Endothelial cell of umbilical vein (primary cell): ENCODE measurements around the gene TRAPPC2B. TPM values are rescaled to one million over a fixed set of nuclear protein-coding genes. Genes with fewer than 3 reads are reported as not detected.

Experiments
- BruUV-seq: library from RNA; stranded (reverse); fragments of 400-500 nt; replicated peaks from 2 replicates; lab custom pipeline; 2021; lab: Mats Ljungman, UMichigan
- CTCF ChIA-PET: fragments of 300-600, 350-600 bp; sonication (Branson Sonifier 250); formaldehyde crosslinking; loops from one replicate; lab custom pipeline; 2021; ENCODE audit warnings: antibody characterized with exemption, inconsistent platforms; lab: Charles Lee
- POLR2A ChIA-PET: fragments of 300-600, 350-600 bp; sonication (Branson Sonifier 250); formaldehyde crosslinking; loops from one replicate; lab custom pipeline; 2021; ENCODE audit warnings: antibody characterized with exemption, inconsistent platforms; lab: Charles Lee
- DNase-seq: peaks from one replicate; pipeline ENCODE4 v3.0.0-alpha.2; 2011; ENCODE audit warnings: low read depth, low spot score
- FAIRE-seq: peaks from 2 replicates; lab custom pipeline; 2011; peaks lifted over from hg19 to GRCh38; lab: Jason Lieb, UNC
- H2AFZ ChIP-seq: 2 replicates; pipeline ENCODE4 v1.6.0; 2012; ENCODE audit warnings: low read depth, low read length, control low read depth, inconsistent platforms
- H3K27ac ChIP-seq: 2 replicates; pipeline ENCODE4 v1.5.1; 2011; ENCODE audit warnings: low read depth, mild to moderate bottlenecking, control low read depth, low read length, moderate library complexity; ENCODE audit not compliant: insufficient read depth
- H3K27me3 ChIP-seq, 2 experiments: 2 replicates each; pipeline versions ENCODE4 v1.6.0 to v1.6.1; 2011; ENCODE audit warnings: low read length in 2 of 2, mixed read lengths in 1 of 2; ENCODE audit not compliant: control insufficient read depth in 2 of 2, insufficient read depth in 2 of 2
- H3K36me3 ChIP-seq, 2 experiments: 2 replicates in 1 of 2; 3 replicates in 1 of 2; pipeline ENCODE4 v1.5.1; 2011; ENCODE audit warnings: low read length in 2 of 2, mild to moderate bottlenecking in 1 of 2, moderate library complexity in 1 of 2; ENCODE audit not compliant: control insufficient read depth in 2 of 2, insufficient read depth in 2 of 2; ENCODE audit errors: extremely low read depth in 1 of 2
- H3K4me1 ChIP-seq: 3 replicates; pipeline ENCODE4 v1.5.1; 2011; ENCODE audit warnings: mild to moderate bottlenecking, low read length; ENCODE audit not compliant: control insufficient read depth, insufficient read depth; ENCODE audit errors: extremely low read depth
- H3K4me2 ChIP-seq: 2 replicates; pipeline ENCODE4 v1.6.1; 2011; ENCODE audit warnings: low read length, control low read depth, mixed read lengths; ENCODE audit not compliant: insufficient read depth
- H3K4me3 ChIP-seq, 3 experiments: fragments of 200-600 bp in 1 of 3; sonication (generic), shearing (Covaris generic) in 1 of 3; replicated peaks in 1 of 3; 2 replicates each; pipeline ENCODE4 v1.5.1; 2011 to 2016; ENCODE audit warnings: control low read depth in 3 of 3, low read length in 3 of 3, mild to moderate bottlenecking in 2 of 3, inconsistent platforms in 1 of 3, low read depth in 1 of 3, moderate library complexity in 1 of 3; ENCODE audit not compliant: insufficient read depth in 1 of 3
- H3K79me2 ChIP-seq: 2 replicates; pipeline ENCODE4 v1.6.0; 2012; ENCODE audit warnings: low read length, inconsistent platforms; ENCODE audit not compliant: control insufficient read depth, insufficient read depth
- H3K9ac ChIP-seq: replicated peaks from 2 replicates; pipeline ENCODE3; 2011; ENCODE audit warnings: low read length, control low read depth; ENCODE audit not compliant: insufficient read depth; ENCODE audit errors: extremely low read depth
- H3K9me1 ChIP-seq: replicated peaks from 3 replicates; pipeline ENCODE4 v1.6.0; 2011; ENCODE audit warnings: mild to moderate bottlenecking, low read length; ENCODE audit not compliant: control insufficient read depth, insufficient read depth; ENCODE audit errors: extremely low read depth
- H3K9me3 ChIP-seq: replicated peaks from 2 replicates; pipeline ENCODE4 v1.5.1; 2012; ENCODE audit warnings: low read length, inconsistent platforms; ENCODE audit not compliant: control insufficient read depth, insufficient read depth
- H4K20me1 ChIP-seq: replicated peaks from 2 replicates; pipeline ENCODE3; 2011; ENCODE audit warnings: mild to moderate bottlenecking, low read length; ENCODE audit not compliant: control insufficient read depth, insufficient read depth; ENCODE audit errors: extremely low read depth
- EZH2 ChIP-seq: IDR thresholded peaks from 2 replicates; pipeline ENCODE4 v1.6.1; 2012; ENCODE audit warnings: borderline replicate concordance, low read depth, mild to moderate bottlenecking, moderate library complexity, low read length, inconsistent platforms; ENCODE audit not compliant: severe bottlenecking
- FOS ChIP-seq: IDR thresholded peaks from 2 replicates; pipeline ENCODE4 v1.6.1; 2011; ENCODE audit warnings: mild to moderate bottlenecking, low read length, moderate library complexity, borderline replicate concordance; ENCODE audit not compliant: insufficient read depth
- GATA2 ChIP-seq: IDR thresholded peaks from 2 replicates; pipeline ENCODE4 v1.7.0; 2011; ENCODE audit warnings: low read depth, mild to moderate bottlenecking, moderate library complexity, mixed read lengths, low read length; ENCODE audit not compliant: insufficient read length, insufficient read depth
- JUN ChIP-seq: IDR thresholded peaks from 2 replicates; pipeline ENCODE4 v1.6.1; 2011; ENCODE audit warnings: borderline replicate concordance, low read depth; ENCODE audit not compliant: insufficient read length, insufficient read depth
- MYC ChIP-seq: IDR thresholded peaks from one replicate; pipeline ENCODE4 v1.6.1; 2011; ENCODE audit warnings: mild to moderate bottlenecking, low read depth, low read length
- POLR2A ChIP-seq: IDR thresholded peaks from 2 replicates; pipeline ENCODE4 v1.6.1; 2012; ENCODE audit warnings: low read depth, mild to moderate bottlenecking, control low read depth, low read length
- dilution Hi-C: fragments of 300-500 bp; cut with MboI; formaldehyde crosslinking; loops from one replicate; pipeline ENCODE4 v1.15.0; 2019; ENCODE audit warnings: low sequenced_read_pairs; ENCODE audit not compliant: extremely low pct_ligation_motif_present
- intact Hi-C: fragments of 100-400 bp; cut with micrococcal nuclease; formaldehyde crosslinking; loops from one replicate; pipeline ENCODE4 v1.10.0; 2022
- polyA plus RNA-seq, 4 experiments: library from polyadenylated mRNA; depleted of rRNA in 3 of 4; stranded (reverse) in 3 of 4; unstranded in 1 of 4; fragments of >200 nt; gene quantifications; 2 replicates each; pipeline versions ENCODE4 v1.2.1 to v1.2.3, GENCODE V29; 2011 to 2012; ENCODE audit warnings: missing spikeins in 1 of 4
- total RNA-seq: library from RNA; stranded (reverse); gene quantifications from 2 replicates; pipeline ENCODE4 v1.2.3, GENCODE V29; 2021
- TF ChIP-seq, protein P1 (sequence below), 2 donors: IDR thresholded peaks; 1 replicate in 1 of 2; 2 replicates in 1 of 2; pipeline ENCODE4 v1.5.1; 2011; ENCODE audit warnings: low read length in 2 of 2, mild to moderate bottlenecking in 2 of 2, moderate library complexity in 2 of 2, control low read depth in 1 of 2, inconsistent platforms in 1 of 2, low read depth in 1 of 2; ENCODE audit not compliant: insufficient read depth in 1 of 2; ENCODE audit errors: extremely low read depth in 1 of 2

The TRAPPC2B gene
- total and polyA plus RNA-seq, 2 donors (not counting 3 experiments of a cell fraction or from before 2014, with no cell fraction given), result 6.3 to 24.3 TPM

DNA sequence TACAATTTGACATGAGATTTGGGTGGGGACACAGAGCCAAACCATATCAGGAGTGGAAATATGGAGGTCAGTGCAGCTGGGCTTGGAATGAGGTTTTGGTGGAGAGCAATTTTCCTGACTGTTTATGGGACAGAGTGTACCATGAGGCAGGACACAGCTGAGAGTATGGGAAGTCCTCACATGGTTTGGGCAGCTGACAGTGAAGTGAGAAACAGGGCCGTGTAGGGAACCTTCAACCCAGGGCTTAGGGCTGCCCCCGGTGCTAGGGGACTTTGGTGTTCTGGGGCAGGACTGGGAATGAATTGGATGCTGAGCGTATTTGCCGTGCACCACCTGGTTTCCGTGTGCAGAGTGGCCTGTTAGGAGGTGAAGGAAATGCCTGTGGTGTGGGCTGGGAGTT, 32.4 kb downstream of the TRAPPC2B start:
- H3K4me3 ChIP-seq, result no peak overlapping the region
- H3K27ac ChIP-seq, result no peak overlapping the region
- DNase-seq (no peak), FAIRE-seq (no peak)
- BruUV-seq, result no TSS peak
- no peak overlapping the region for H2AFZ ChIP-seq
- no peak overlapping the region for H3K4me2 ChIP-seq
- ChIA-PET CTCF (no interaction called here), POLR2A (no interaction called here)
- H3K4me1 ChIP-seq, result peaks cover under 1% of the 10 kb centered on the region
- dilution Hi-C loops (no loop called here), intact Hi-C loops (no loop called here)
- peaks cover 3 to 25% of the 10 kb centered on the region in 2 experiments for H3K36me3 ChIP-seq
- H3K9ac ChIP-seq, result no peak overlapping the region
- peaks cover 7% of the 10 kb centered on the region for H3K9me3 ChIP-seq
- TF ChIP-seq GATA2, result no peak
- TF ChIP-seq POLR2A, result no peak
- no peaks in the 10 kb centered on the region for H3K9me1 ChIP-seq
- no peaks in the 10 kb centered on the region for H3K27me3 ChIP-seq
- H3K79me2 ChIP-seq, result no peaks in the 10 kb centered on the region
- H4K20me1 ChIP-seq, result no peaks in the 10 kb centered on the region

DNA sequence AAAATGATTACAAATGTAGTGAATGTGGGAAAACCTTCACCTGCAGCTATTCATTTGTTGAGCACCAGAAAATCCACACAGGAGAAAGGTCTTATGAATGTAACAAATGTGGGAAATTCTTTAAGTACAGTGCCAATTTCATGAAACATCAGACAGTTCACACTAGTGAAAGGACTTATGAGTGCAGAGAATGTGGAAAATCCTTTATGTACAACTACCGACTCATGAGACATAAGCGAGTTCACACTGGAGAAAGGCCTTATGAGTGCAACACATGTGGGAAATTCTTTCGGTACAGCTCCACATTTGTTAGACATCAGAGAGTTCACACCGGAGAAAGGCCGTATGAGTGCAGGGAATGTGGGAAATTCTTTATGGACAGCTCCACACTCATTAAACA, 35.5 kb downstream of the TRAPPC2B start:
- no peak for TF ChIP-seq POLR2A
- TF ChIP-seq GATA2, result no peak
- TF ChIP-seq, protein P1, sequence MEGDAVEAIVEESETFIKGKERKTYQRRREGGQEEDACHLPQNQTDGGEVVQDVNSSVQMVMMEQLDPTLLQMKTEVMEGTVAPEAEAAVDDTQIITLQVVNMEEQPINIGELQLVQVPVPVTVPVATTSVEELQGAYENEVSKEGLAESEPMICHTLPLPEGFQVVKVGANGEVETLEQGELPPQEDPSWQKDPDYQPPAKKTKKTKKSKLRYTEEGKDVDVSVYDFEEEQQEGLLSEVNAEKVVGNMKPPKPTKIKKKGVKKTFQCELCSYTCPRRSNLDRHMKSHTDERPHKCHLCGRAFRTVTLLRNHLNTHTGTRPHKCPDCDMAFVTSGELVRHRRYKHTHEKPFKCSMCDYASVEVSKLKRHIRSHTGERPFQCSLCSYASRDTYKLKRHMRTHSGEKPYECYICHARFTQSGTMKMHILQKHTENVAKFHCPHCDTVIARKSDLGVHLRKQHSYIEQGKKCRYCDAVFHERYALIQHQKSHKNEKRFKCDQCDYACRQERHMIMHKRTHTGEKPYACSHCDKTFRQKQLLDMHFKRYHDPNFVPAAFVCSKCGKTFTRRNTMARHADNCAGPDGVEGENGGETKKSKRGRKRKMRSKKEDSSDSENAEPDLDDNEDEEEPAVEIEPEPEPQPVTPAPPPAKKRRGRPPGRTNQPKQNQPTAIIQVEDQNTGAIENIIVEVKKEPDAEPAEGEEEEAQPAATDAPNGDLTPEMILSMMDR (IDR thresholded peaks at IDR 0.05; ENCODE audit: extremely low read depth in 1 of 2, insufficient read depth in 1 of 2, low read depth in 1 of 2, low read length in 2 of 2), result no peak
- TF ChIP-seq JUN, result no peak
- no peak for TF ChIP-seq EZH2
- no peak for TF ChIP-seq FOS
- TF ChIP-seq MYC, result no peak
- no peak overlapping the region for H3K9ac ChIP-seq
- peaks cover 3 to 24% of the 10 kb centered on the region in 2 experiments for H3K36me3 ChIP-seq
- H3K9me3 ChIP-seq, result peaks cover 7% of the 10 kb centered on the region
- no TSS peak for BruUV-seq
- H3K9me1 ChIP-seq, result no peaks in the 10 kb centered on the region
- no peaks in the 10 kb centered on the region for H3K79me2 ChIP-seq
- H3K4me2 ChIP-seq, result no peak overlapping the region
- dilution Hi-C loops (no loop called here), intact Hi-C loops (no loop called here)
- no peak overlapping the region for H3K4me3 ChIP-seq
- no peak overlapping the region for H3K27ac ChIP-seq
- no peaks in the 10 kb centered on the region for H3K4me1 ChIP-seq
- H4K20me1 ChIP-seq, result no peaks in the 10 kb centered on the region
- POLR2A ChIA-PET, result no interaction called here
- no peaks in the 10 kb centered on the region for H3K27me3 ChIP-seq
- no peak overlapping the region for H2AFZ ChIP-seq
- CTCF ChIA-PET, result no interaction called here
- FAIRE-seq (no peak), DNase-seq (no peak)
